KOPT-K1 (cell line): ENCODE data around the gene RALGDS.

Experiments used
- H3K27ac ChIP-seq: fragments of 200-600 bp; sonication (generic); 2 replicates; pipeline ENCODE4 v1.5.1; 2016; ENCODE audit warnings: antibody characterized with exemption, mild to moderate bottlenecking, low read depth, low read length; ENCODE audit not compliant: poor library complexity, severe bottlenecking
- H3K36me3 ChIP-seq: fragments of 200-600 bp; sonication (generic); 2 replicates; pipeline ENCODE4 v1.5.1; 2017; ENCODE audit warnings: antibody characterized with exemption, mild to moderate bottlenecking, low read length, moderate library complexity; ENCODE audit not compliant: insufficient read depth
- H3K9me3 ChIP-seq: fragments of 200-600 bp; sonication (generic); 2 replicates; pipeline ENCODE4 v1.5.1; 2017; ENCODE audit warnings: antibody characterized with exemption, low read length, mild to moderate bottlenecking; ENCODE audit not compliant: insufficient read depth, poor library complexity, severe bottlenecking

The RALGDS gene

DNA sequence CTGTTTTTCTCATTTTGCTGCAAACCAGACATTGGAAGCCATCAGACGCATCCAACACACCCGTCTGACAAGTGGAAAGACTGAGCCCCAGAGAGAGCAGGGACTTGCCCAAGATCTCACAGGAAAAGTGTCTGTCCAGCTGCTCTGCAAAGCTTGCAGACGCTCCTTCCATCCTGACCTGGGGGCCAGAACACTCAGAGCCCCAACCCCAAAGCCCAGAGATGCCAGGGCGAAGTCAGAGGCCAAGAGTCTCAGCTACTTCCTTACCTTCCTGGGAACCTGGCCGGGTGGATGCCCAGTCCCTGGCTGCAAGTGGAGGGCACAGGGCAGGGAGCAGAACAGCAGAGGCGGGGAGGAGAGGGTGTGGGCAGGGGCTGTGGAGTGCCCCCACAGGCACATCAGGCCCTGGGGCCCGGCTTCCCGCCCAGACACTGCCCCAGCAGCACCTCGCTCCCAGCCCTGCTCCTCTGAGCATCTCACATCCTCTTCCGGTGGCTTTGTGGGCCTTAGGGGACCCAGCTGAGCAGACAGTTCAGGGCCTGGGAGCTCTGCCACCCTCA lies 9.7 kb upstream of the RALGDS start:
- H3K9me3 ChIP-seq: no peaks in the 10 kb centered on the region
- peak overlapping the region; percentile 98 for H3K27ac ChIP-seq
- H3K36me3 ChIP-seq: peaks cover 13% of the 10 kb centered on the region; the same call in 1 of the 2 replicates

DNA sequence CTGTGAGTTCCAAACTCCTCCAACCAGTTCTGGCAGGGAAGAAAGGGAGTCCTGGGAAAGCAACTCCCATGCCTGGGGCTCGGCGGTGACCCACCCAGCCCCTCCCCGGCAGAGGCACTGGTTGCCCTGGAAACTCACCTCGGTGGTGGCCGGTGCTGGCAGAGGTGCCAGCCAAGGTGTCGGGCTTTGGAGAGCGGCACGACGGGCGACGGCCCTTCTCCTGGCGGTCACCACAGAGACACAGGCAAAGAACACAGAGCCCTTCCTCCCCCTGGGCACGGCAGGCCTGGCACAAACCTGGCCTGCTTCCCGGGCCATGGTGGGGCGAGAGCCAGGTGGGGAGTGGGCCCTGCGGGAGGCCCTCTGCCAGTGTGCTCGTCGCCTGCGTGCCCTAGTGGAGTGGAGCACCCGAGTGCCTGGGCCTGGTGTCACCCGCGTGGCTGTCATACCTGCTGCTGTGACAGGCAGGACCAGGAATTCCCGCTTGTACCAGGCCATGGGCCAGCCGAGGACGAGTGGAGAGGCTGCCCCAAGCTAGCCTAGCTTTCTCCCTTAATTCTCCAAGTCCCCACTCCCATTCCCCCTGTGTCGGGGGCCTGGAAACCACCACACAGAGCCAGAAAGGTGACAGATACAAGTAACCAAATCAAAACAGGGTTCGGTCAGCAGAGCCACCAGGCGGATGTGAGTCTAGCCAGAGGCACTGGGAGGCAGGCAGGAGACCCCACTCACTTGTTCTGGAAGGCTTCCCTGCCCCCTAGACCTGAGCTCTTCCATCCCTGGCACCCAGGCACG lies 8.2 kb upstream of the RALGDS start:
- no peaks in the 10 kb centered on the region for H3K9me3 ChIP-seq
- peaks cover 13% of the 10 kb centered on the region; the same call in 1 of the 2 replicates for H3K36me3 ChIP-seq
- H3K27ac ChIP-seq: peak overlapping the region; percentile 28

DNA sequence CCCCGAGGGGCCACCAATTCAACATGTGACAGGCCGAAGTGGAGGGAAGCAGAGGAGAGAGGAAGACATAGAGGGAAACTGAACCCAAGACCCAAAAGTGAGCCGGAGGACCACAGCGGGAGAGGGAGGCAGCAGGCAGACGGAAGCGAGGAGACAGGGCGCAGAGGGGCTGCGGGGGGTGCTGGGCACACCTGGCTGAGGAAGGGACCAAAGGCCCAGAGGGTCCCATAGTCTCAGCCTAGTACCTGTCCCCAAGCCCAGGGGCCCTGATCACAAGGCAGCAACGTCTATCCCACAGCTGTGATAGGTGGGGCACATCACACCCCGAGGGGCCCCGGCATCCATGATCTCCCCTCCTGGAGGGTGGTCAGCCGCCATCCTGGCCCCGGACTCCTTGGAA lies 7.1 kb upstream of the RALGDS start:
- no peak overlapping the region for H3K27ac ChIP-seq
- peaks cover 13% of the 10 kb centered on the region; the same call in 1 of the 2 replicates for H3K36me3 ChIP-seq
- H3K9me3 ChIP-seq: no peaks in the 10 kb centered on the region

DNA sequence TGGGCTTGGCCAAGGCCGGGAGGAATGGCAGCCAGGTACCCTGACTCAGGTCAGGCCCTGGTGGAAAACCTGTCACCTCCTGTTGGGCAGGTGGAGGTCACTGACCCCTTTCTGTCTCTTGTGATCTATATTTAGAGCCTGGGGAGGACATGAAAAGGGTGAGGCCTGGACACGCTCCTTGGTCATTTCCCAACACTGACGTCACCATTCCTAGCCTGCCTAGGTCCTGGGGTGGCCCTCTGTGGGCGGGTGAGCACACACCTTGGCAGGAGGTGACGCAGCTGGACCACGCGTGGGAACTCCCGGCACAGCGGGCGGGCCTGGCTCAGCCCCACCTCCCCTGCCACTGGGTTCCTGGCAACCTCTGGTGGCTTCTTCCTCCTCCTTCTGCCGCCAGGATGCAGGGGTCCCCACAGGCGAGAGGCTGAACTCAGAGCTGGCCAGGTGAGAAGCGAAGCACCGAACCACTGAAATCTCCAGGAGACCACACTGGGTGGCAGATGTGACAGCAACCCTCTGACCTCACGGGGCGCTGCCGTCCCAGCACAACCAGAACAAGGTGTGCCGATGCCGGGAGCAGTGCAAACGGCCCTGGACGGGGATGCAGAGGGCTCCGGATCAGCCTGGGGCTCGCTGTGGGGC lies 6.4 kb upstream of the RALGDS start:
- peaks cover 13% of the 10 kb centered on the region; the same call in 1 of the 2 replicates for H3K36me3 ChIP-seq
- no peak overlapping the region for H3K27ac ChIP-seq
- H3K9me3 ChIP-seq: no peaks in the 10 kb centered on the region

DNA sequence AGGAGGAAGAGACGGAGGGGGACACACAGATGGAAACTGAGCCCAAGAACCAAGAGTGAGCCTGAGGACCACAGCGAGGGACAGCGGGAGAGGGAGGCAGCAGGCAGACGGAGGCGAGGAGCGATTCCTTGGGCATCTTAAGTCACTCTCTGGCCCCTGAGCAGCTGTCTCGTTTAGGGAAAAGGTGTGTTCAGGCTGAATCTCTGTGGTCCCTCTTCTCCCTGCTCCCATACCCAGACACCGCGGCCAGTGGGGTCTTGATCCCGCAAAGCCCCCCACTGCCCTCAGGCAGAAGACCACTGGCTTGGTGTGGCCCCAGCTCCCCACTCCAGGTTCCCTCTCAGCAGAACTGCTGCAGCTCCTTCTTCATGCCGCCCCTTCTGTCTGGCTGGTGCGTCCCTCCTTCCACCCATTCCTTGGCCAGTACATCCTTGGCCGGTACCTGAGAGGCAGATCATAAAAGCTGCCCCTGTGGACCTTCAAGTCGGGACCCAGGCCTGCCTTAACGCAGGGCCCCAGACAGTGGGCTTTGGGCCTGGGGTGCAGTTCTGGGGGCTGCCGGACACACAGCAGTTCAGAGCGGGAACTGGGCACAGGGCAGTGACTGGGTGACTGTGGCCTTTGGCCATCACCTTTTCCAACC lies 5.8 kb upstream of the RALGDS start:
- Histone ChIP-seq H3K36me3 (peaks cover 13% of the 10 kb centered on the region; the same call in 1 of the 2 replicates), H3K27ac (no peak overlapping the region), H3K9me3 (no peaks in the 10 kb centered on the region)

DNA sequence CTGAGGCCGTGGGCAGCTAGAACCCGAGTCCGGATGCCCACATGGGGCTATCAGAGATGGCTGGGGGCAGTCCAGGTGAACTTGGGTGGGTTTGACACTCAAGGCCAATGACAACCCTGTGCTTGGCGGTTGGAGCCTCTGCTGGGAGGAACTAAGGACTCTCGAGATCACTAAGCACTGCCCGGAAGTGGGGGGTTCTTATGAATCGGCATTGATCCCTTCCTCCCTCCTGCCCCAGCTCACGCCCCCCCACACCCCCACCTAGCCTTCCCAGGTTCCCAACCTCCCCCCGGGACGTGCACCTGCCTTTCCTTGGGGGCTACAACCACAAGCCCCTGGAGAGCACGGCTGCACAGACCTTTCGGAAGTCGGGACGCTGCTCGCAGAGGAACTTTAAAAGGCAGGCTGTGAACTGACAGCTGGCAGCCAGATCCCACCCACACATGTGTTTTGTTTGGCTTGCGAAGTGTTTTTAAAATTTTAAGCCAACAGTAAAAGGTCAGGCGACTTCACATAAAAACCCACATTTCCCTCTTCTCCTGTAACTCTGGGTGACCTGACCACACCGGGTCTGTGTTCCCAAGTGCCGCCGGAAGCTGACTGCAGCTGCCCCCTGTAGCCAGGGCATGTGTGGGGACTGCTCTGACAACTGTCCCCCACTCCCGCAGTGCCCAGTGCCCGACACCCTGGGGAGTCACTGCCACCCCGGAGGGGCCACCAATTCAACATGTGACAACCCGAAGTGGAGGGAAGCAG lies 5.1 kb upstream of the RALGDS start:
- H3K27ac ChIP-seq: no peak overlapping the region
- no peaks in the 10 kb centered on the region for H3K9me3 ChIP-seq
- H3K36me3 ChIP-seq: peaks cover 13% of the 10 kb centered on the region; the same call in 1 of the 2 replicates

DNA sequence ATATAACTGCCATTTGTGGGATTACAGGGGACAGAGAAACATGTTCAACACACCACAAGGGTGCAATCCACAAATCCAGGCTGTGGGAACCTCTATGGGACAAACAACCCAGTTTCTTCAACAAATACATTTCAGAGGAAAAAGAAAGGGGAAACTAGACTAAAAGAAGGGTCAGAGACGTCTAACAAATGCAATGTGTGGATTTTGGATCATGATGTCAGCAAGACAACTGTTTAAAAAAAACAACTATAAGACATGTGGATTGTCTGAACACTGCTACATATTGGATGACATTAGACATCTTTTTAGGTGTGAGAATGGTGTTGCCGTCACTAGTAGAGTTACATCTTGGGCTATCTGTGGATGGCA lies 3.9 kb upstream of the RALGDS start:
- Histone ChIP-seq H3K27ac (no peak overlapping the region), H3K9me3 (no peaks in the 10 kb centered on the region)

DNA sequence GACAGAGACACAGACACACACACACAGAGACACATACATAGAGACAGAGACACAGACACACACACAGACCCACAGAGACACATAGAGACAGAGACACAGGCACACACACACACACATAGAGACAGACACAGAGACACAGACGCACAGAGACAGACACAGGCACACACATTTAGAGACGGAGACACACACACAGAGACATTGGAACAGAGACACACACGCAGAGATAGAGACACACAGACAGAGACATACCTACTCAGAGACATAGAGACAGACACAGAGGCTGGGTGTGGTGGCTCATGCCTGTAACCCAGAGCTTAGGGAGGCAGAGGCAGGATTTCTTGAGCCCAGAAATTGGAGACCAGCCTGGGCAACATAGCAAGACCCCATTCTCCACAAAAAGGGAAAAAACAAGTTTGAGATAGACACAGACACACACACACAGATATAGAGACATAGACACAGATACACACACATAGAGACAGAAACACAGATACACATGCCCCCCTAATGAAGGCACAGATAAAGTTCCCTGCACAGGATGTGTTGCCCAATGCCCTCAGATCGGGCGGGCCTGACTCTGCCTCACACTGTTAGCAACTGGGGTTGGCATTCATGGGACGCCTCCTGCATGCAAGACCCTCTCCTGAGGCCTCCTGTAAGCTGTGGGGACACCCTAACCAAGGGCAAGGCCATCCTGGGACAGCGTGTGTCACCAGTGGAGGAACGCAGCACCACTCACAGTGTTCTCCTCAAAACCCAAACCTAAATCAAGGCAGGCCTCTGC lies 3.3 kb upstream of the RALGDS start:
- Histone ChIP-seq H3K9me3 (no peaks in the 10 kb centered on the region), H3K27ac (no peak overlapping the region), H3K36me3 (peaks cover 13% of the 10 kb centered on the region; the same call in 1 of the 2 replicates)

More for the DNA sequence above, 3.9 kb upstream of the RALGDS start:
- H3K36me3 ChIP-seq: peaks cover 13% of the 10 kb centered on the region; the same call in 1 of the 2 replicates

DNA sequence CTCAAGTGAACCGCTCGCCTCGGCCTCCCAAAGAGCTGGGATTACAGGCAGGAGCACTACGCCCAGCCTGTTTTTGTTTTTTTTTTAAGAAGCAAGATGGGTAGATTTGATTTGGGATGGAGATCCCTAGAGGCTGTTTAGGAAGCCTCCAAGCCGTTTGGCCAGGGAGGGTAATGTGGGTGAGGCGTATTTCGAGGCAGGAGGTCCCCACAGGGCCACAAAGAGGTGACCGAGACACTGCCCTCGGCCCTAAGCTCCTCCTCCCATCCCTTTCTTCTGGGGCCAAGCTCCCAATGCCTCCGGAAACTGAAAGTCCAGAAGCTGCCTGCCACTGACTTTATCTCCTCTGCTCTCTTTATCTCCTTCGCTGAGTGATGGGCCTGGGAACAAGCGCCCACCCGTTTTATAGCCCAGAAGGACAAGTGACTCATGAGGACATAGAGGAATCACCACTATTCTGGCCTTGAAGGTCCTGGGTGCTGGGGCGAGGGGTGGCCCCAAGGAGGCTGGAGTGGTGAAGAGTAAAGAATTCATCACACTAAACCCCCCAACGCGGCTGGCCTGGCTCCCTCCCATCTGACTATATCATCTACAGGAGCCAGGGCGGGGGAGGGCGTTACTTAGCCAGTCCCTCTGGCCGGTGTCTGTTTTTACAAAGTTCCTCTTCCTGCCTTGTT lies 2.0 kb upstream of the RALGDS start:
- Histone ChIP-seq H3K36me3 (peaks cover 12% of the 10 kb centered on the region; the same call in 1 of the 2 replicates), H3K27ac (no peak overlapping the region), H3K9me3 (no peaks in the 10 kb centered on the region)

DNA sequence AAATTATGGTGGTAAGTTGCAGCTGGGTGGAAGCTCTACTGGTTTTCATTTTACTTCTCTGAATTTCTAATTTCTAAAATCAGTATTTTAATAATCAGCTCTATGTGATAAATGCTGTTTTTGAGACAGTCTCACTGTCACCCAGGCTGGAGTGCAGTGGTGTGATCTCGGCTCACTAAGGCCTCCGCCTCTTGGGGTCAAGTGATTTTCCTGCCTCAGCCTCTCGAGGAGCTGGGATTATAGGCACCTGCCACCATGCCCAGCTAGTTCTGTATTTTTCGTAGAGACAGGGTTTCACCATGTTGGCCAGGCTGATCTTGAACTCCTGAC lies 1.5 kb upstream of the RALGDS start:
- no peak overlapping the region for H3K27ac ChIP-seq
- peaks cover 7% of the 10 kb centered on the region; the same call in 1 of the 2 replicates for H3K36me3 ChIP-seq
- no peaks in the 10 kb centered on the region for H3K9me3 ChIP-seq

DNA sequence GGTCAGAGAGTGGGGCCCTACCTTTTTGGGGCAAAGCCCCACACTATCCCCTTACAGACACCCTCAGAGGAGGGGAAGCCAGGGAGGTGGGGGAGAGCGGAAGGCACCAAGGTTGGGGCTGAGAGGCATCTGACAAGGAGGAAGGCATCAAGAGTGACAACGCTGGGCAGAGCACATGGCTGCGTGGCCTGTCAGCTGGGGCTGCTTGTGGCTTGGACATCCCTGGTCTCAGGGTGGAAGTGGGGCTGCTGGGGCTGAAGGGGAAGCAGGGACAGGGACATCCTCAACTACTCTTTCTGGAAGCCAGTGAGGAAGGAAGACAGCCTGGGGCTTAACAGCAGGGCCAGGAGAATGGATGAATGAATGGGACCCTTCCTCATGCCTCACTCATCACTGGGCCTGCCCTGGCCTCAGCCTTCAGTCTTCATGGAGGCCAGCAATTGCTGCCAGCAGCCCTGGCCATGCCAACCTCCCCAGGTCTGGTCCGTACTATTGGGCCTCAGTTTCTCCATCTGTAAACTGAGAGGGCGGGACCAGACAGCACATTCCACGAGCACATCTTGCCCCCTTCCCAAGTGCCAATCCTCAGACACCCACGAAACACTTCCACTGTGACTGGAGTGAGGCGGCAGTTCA lies 993 bp upstream of the RALGDS start:
- Histone ChIP-seq H3K9me3 (no peaks in the 10 kb centered on the region), H3K36me3 (peaks cover 2% of the 10 kb centered on the region; the same call in 1 of the 2 replicates), H3K27ac (no peak overlapping the region)

DNA sequence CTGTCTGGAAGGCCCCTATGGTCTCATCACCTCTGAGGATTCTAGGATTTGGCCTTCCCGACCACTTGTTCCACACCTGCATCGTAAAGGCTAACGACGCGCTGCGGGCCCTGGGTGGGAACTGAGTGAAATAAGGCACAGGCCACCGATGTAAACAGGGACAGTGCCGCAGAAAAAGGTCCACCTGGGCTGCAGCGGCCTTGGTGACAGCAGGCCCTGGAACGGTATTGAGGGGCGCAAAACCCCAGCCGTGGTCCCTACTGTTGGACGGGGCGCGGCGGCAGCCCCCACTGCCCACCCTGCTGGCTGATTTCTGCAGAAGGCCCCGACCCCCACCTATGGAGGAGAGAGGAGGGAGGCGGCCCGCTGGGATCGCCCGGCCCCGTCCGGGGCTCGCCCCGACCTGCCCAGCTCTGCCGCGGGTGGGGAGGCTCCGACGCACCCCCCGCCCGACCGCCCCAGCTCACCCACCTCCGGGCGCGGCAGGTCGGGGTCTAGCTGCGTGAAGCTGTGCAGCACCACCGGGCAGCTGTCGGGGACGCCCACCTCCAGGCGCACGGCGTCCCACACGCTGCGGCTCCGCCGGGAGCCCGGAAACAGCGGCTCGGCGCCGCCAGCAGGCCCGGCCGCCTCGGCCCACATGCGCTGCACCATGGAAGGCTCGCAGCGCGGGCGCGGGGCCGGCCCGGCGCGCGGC lies 391 bp downstream of the RALGDS start:
- peak overlapping the region; percentile 38 for H3K27ac ChIP-seq
- H3K36me3 ChIP-seq: no peaks in the 10 kb centered on the region; the same call in 1 of the 2 replicates
- no peaks in the 10 kb centered on the region for H3K9me3 ChIP-seq
